GM19324 (cell line): ENCODE measurements around the gene PLEKHG1.

Source experiments
- ATAC-seq: cut with Tn5 transposase; IDR thresholded peaks from one replicate; pipeline ENCODE4 v1.9.1; 2021; ENCODE audit warnings: mild to moderate bottlenecking, moderate library complexity; ENCODE audit not compliant: unreplicated experiment, low FRiP score

Gene PLEKHG1

DNA sequence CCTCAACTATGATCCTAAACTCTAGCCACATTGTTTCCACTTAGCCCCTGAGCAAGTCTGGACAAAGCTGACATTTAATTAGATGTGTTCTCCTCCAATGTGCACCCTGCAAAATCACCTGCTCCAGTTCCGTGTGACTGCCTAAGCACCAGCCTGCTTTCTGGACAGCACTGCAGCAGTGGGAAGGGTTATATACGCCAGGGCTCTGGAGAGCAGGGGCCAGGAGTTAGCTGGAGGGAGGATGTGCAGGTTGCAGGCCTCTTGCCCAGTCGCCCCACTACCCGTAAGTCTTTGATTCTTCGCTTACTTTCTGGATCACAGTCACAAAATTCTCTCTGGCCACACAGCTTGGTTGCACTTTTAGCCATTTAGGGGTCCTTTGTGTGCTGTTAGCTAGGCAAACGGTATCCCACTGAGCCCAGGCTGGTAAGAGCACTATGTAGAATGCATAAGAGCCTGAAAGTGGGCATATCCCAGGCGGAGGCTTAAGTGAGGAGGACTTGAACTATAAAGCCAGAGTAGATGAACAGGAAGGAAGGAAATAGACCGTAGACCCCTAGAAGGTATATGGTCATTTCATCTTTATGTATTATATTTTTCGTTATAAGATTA, 10.7 kb upstream of the PLEKHG1 start:
- ATAC-seq: no peak

DNA sequence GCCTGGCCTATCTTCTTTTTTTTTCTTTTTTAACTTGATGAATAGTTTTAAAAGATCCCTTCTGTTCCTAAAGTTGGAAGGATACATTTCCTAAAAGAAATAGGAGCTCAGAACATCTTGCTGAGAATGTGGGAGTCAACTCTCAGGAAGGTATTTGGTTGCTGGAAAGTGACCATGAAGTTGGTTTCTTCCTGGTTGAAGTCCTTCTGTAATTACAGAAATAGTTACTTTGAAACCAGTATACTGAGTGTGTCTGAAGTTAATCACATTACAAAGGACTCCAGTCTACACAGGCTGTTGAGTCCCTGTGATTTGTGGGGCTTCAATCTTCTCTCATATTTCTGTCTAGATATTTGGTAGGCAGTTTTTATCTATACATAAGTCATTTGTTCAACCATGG, 9.8 kb upstream of the PLEKHG1 start:
- no peak for ATAC-seq

- ATAC-seq: no peak
Measured at GRCh38 chr6:150590446-150590845, 9.2 kb upstream of the PLEKHG1 start.

- ATAC-seq: no peak
Measured at GRCh38 chr6:150592377-150592995, 7.2 kb upstream of the PLEKHG1 start.

DNA sequence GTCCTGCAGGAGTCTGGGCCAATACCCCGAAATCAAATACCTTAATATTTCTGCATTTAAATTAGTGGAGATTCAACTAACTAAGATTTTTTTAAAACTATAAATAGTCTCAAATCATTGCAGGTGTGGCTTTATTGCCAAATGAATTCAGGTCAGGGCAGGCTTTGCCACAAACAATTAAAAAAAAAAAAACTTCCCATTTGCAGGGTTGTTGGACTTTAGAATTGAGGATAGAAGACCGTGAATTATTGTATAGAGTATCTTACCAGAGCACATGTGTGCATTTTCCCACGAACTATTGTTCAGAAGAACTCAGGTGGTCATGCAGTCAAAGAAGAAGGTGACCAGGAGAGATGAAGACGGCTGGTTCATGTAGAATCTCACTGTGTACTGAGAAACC, 6.6 kb upstream of the PLEKHG1 start:
- ATAC-seq: no peak

DNA sequence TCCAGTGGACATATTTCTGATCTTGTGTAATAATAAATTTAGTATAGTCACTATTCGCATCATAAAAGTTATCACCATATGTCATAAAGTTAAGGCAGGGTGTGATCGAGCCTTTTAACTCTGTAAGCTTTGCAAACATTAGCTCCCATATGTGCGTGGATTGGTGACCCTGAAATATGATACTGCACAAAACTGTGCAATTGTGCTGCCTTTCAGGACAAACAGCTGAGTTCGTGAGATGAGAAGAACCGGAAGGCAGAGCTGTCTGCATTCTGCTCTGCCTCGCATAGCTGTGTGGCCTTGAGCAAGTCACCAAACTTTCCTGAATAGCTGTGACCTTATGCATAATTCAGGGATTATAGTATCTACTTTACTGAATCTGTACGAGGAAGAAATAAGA, 3.2 kb upstream of the PLEKHG1 start:
- no peak for ATAC-seq

DNA sequence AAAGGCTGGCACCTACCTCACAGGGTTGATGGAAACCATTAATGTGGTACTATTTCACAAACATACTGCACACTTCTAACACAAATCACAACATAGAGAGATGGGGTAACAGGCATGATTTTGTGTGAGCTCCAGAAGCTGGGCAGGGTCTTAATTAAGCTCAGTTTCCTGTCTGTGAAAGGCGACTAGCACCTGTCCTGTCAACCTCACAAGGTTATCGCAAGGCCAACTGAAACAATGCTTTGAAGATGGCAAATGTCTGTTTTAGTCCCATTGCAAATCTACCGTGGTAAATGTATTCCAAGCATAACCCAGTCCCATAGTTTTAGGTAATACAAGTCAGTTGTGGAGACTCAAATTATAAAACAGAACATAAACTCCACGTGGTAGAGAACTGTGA, 1.3 kb upstream of the PLEKHG1 start:
- ATAC-seq: no peak

DNA sequence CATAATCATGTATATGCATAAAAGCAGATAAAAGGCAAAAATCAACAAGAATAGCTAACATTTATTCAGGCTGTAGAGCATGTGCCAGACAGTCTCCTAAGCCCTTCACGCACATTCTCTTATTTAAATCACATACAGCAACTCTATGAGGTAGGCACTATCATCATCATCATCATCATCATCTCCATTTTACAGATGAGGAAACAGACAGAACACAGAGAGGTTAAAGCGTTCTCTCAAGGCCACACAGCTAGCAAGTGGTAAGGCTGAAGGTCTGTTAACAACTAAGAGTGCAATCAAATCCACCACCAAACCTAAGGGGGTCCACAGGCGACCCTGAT, 857 bp upstream of the PLEKHG1 start:
- ATAC-seq: no peak

DNA sequence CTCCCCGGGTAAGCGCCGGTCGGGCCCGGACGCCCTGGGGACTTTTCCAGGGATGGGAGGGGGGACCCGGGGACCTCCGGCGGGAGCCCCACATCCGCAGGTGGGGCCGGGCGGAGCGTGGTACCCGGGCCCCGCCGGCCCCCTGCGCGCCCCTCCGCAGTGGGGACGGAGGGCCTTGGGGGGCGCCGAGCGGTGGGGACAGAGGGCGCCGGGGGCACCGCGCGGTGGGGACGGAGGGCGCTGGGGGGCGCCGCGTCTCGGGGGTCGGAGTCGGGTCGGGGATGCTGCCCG, 270 bp downstream of the PLEKHG1 start:
- ATAC-seq: no peak

GRCh38 chr6:150600301-150601017, 774 bp downstream of the PLEKHG1 start:
- ATAC-seq: peak; percentile 65

DNA sequence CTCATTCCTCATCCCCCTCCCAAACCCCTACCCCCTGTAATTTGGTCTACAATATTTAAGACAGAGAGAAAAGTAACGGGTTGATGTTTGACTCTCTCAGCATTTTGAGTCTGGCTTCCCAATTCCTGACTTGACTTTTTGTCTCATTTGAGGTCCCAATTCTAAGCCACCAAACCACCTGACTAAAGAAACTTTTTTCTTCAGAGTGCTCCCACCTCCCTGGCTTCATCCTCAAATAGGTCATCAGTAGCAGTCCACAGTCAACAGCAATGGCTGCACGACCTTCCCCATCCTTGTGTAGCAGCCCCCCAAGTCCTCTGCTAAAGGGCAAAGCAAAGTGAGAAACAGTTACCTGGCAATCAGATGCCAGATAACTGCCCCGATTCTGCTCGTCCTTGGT, 1.8 kb downstream of the PLEKHG1 start:
- no peak for ATAC-seq

GRCh38 chr6:150603176-150603575, 3.5 kb downstream of the PLEKHG1 start:
- ATAC-seq: no peak

DNA sequence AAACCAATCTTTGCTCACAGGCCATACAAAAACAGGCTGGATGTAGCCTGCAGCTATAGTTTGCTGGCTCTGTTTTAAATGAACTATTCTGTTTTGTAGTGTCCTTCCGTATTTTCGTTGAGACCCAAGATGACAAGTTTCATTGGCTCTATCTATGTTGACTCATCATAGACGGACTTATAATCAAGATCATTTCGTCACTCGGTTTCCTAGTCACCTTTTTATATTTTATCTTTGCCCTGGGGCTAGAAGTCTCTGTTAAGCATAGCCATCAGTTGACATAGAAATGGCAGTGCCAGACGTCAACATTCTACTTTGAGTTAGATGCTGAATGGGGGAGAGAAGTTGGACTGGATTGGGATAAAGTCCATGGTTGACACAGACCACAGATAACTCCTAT, 4.8 kb downstream of the PLEKHG1 start:
- no peak for ATAC-seq

- ATAC-seq: no peak
Measured at GRCh38 chr6:150605333-150605732, 5.6 kb downstream of the PLEKHG1 start.

GRCh38 chr6:150606168-150606591, 6.5 kb downstream of the PLEKHG1 start:
- no peak for ATAC-seq

DNA sequence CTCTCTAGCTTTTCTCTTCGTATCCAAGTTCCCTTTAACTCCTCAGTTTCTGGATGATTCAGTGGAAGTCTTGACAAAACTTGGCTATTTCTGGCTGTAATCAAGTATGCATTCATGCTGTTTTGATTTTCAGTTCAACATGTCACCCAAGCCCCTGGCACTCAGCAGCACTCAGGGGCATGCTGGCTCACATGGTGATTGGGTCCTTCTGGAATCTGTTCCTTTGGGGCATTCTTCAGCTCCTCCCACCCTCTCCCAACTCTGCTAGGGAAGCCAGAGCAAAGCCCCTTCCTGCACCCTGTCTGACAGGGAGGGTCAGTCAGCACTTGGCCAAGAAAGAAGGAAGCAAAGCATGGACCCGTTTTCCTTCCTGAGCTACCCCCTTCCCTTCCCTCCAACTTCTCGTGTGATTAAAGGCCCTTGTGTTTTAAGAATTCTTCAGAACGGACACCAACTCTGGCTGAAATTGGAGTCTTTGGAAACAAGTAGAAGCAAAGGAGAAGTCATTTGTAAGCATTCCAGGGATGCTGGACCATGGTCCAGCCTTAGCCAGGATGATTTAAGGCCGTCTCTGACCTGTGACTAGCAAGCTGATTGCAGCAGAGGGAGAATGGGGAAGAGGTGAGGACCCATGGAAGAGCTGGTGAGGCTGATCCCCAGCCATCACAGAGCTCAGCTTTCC, 7.1 kb downstream of the PLEKHG1 start:
- no peak for ATAC-seq

DNA sequence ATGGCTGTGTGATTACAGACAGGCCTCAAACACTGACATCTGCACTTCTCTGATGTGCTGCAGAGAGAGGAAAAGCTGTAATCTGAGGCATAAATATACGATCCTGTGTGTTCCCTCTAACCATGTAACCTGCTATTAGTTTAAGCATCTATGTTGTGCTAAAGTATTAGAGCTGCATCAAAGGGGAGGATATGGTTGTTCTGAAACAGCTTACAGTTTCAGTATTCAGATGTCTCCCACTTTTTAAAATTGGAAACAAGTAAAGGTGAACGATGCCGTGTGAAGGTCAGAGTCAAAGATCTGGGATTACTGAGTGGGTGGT, 7.6 kb downstream of the PLEKHG1 start:
- no peak for ATAC-seq

DNA sequence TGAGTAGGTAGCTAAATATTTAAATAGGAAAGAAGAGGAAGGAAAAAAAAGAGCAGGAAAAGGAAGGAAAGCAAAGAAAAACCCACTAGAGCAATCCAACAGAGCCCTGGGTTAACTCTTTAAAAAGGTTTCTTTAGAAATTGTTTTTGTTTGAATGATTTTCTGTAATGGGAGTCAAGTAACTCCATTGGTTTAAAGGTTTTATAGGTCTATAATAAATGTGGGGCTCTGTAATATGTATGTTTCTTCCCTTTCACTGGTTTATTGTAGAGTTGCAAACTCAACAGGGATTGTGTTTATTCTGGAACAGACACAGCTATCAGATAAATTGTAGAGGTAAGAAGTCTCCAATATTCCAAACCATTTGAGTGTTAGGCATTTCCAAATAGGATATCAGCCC, 10.9 kb downstream of the PLEKHG1 start:
- ATAC-seq: no peak

GRCh38 chr6:150613269-150613668, 13.6 kb downstream of the PLEKHG1 start:
- no peak for ATAC-seq

GRCh38 chr6:150615967-150616366, 16.3 kb downstream of the PLEKHG1 start:
- no peak for ATAC-seq

DNA sequence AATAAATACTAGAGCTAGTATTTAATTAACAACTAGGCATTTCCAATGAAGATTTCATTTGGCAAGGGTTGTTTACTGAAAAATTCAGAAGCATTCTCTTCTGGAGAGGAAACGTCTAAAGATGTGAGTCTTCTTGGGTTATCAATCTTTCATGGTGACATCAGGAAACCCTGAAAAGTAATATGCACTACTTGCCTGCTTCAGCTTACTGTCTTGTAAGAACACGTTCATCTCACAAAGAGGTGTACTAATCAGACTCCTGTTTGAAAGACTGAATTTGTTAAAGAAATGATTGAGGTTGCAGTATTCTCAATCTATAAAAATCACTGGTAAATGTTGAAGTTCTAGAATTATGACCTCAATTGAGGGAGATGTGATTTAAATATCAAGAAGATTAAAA, 16.9 kb downstream of the PLEKHG1 start:
- no peak for ATAC-seq

GRCh38 chr6:150617062-150617461, 17.4 kb downstream of the PLEKHG1 start:
- ATAC-seq: no peak
